K562 (cell line): Measurements from ENCODE around the gene NLRP12. TPM values are rescaled to one million over a fixed set of nuclear protein-coding genes. Genes with fewer than 3 reads are reported as not detected.

Experiments used
- ATAC-seq: fragments of 200-7000 bp; cut with Tn5 transposase; 3 replicates; pipeline ENCODE4 v1.9.1; 2020; ENCODE audit warnings: moderate library complexity
- BruUV-seq: library from RNA; stranded (reverse); fragments of 400-500 nt; replicated peaks from 2 replicates; lab custom pipeline; 2021; lab: Mats Ljungman, UMichigan
- CTCF ChIA-PET: fragments of 300-600 bp; formaldehyde crosslinking; extraction: SDS; loops from one replicate; lab custom pipeline; 2021; ENCODE audit warnings: low intra/inter-chr PET ratio; lab: Yijun Ruan, JAX
- POLR2A ChIA-PET: fragments of 300-600, 350-650 bp; sonication (Branson Sonifier 250); formaldehyde crosslinking; extraction: SDS; loops from one replicate; lab custom pipeline; 2021; ENCODE audit warnings: antibody characterized with exemption, inconsistent platforms; lab: Yijun Ruan, JAX
- DNase-seq, 4 experiments: peaks; one replicate each; pipeline versions ENCODE4 v3.0.0 to v3.0.0-alpha.2; 2011 to 2018; ENCODE audit warnings: low spot score in 3 of 4, mixed read lengths in 3 of 4; ENCODE audit errors: extremely low read depth in 1 of 4
- FAIRE-seq: peaks from 2 replicates; lab custom pipeline; 2011; peaks lifted over from hg19 to GRCh38; lab: Jason Lieb, UNC
- H2AFZ ChIP-seq: 2 replicates; pipeline ENCODE4 v1.6.0; 2011; ENCODE audit warnings: low read depth, low read length, control low read depth, inconsistent platforms
- H3K27ac ChIP-seq: fragments of 200-600 bp; 3 replicates; pipeline ENCODE4 v1.8.0; 2011; ENCODE audit warnings: low read depth, mild to moderate bottlenecking, control low read depth, inconsistent platforms, low read length, moderate library complexity, mixed read lengths; ENCODE audit errors: extremely low read depth
- H3K27me3 ChIP-seq, 2 experiments: fragments of 300-600 bp in 1 of 2; 2 replicates in 1 of 2; 3 replicates in 1 of 2; pipeline versions ENCODE4 v1.6.0 to v1.8.0; 2011; ENCODE audit warnings: inconsistent platforms in 2 of 2, low read length in 2 of 2, mild to moderate bottlenecking in 1 of 2, mixed read lengths in 1 of 2, moderate library complexity in 1 of 2; ENCODE audit not compliant: control insufficient read depth in 2 of 2, insufficient read depth in 2 of 2
- H3K36me3 ChIP-seq: fragments of 300-600 bp; 3 replicates; pipeline ENCODE4 v1.8.0; 2011; ENCODE audit warnings: mild to moderate bottlenecking, low read length, inconsistent platforms; ENCODE audit not compliant: control insufficient read depth, insufficient read depth
- H3K4me1 ChIP-seq, 2 experiments: fragments of 200-600 bp in 1 of 2; replicated peaks in 1 of 2; 2 replicates in 1 of 2; 3 replicates in 1 of 2; pipeline versions ENCODE4 v1.5.1 to v1.8.0; 2011; ENCODE audit warnings: inconsistent platforms in 2 of 2, low read length in 2 of 2, mild to moderate bottlenecking in 1 of 2, mixed read lengths in 1 of 2, moderate library complexity in 1 of 2; ENCODE audit not compliant: control insufficient read depth in 2 of 2, insufficient read depth in 2 of 2
- H3K4me2 ChIP-seq: 2 replicates; pipeline ENCODE4 v1.6.1; 2011; ENCODE audit warnings: low read length, control low read depth, inconsistent platforms, mixed read lengths; ENCODE audit not compliant: insufficient read depth
- H3K4me3 ChIP-seq: fragments of 200-600 bp; sonication (generic), shearing (Covaris generic); 2 replicates; pipeline ENCODE4 v1.5.1; 2016; ENCODE audit warnings: control low read depth, inconsistent platforms
- H3K79me2 ChIP-seq: fragments of 200-600 bp; 3 replicates; pipeline ENCODE4 v1.8.0; 2011; ENCODE audit warnings: low read length, inconsistent platforms; ENCODE audit not compliant: control insufficient read depth, insufficient read depth
- H3K9ac ChIP-seq, 2 experiments: 2 replicates each; pipeline versions ENCODE4 v1.6.0 to v1.6.1; 2011; ENCODE audit warnings: low read depth in 2 of 2, low read length in 2 of 2, control low read depth in 1 of 2, inconsistent platforms in 1 of 2, mild to moderate bottlenecking in 1 of 2, mixed read lengths in 1 of 2; ENCODE audit not compliant: insufficient read depth in 1 of 2
- H3K9me1 ChIP-seq: one replicate; pipeline ENCODE4 v1.6.0; 2011; ENCODE audit warnings: inconsistent platforms, mild to moderate bottlenecking, low read length, moderate library complexity; ENCODE audit not compliant: control insufficient read depth, insufficient read depth
- H3K9me3 ChIP-seq: replicated peaks from 2 replicates; pipeline ENCODE4 v1.5.1; 2011; ENCODE audit warnings: low read depth, low read length, inconsistent platforms; ENCODE audit not compliant: control insufficient read depth, insufficient read depth
- H4K20me1 ChIP-seq: replicated peaks from 2 replicates; pipeline ENCODE4 v1.6.1; 2011; ENCODE audit warnings: low read length, inconsistent platforms, mixed read lengths; ENCODE audit not compliant: control insufficient read depth, insufficient read depth
- BCL6 ChIP-seq: fragments of 250-450 bp; sonication (Bioruptor Pico); IDR thresholded peaks from 2 replicates; pipeline ENCODE4 v1.4.0; 2020
- CBX8 ChIP-seq: fragments of 200-600 bp; sonication (generic); IDR thresholded peaks from 2 replicates; pipeline ENCODE4 v1.6.1; 2012; ENCODE audit warnings: borderline replicate concordance, mixed run types, low read depth, mild to moderate bottlenecking, moderate library complexity, mixed read lengths, low read length, control low read depth, inconsistent platforms; ENCODE audit not compliant: poor library complexity, severe bottlenecking; ENCODE audit errors: extremely low read depth
- JUN ChIP-seq, 2 experiments: sonication (generic) in 1 of 2; formaldehyde crosslinking in 1 of 2; IDR thresholded peaks; 2 replicates each; pipeline versions ENCODE4 v1.6.1 to v1.8.0; 2012 to 2022; ENCODE audit warnings: borderline replicate concordance in 2 of 2, mild to moderate bottlenecking in 2 of 2, improper control_type of control experiment in 1 of 2, low read depth in 1 of 2, low read length in 1 of 2, missing genetic modification reagents in 1 of 2
- NBN ChIP-seq: fragments of 450-650 bp; IDR thresholded peaks from 2 replicates; pipeline ENCODE4 v1.6.1; 2016; ENCODE audit warnings: low read depth, mild to moderate bottlenecking
- NFXL1 ChIP-seq: fragments of 450-650 bp; formaldehyde crosslinking; IDR thresholded peaks from 2 replicates; pipeline ENCODE4 v1.4.0; 2021; ENCODE audit warnings: mild to moderate bottlenecking
- SRF ChIP-seq, 2 experiments: fragments of 250-450, 450-650 bp in 1 of 2; sonication (Bioruptor Pico) in 1 of 2; sonication (generic) in 1 of 2; formaldehyde crosslinking; IDR thresholded peaks; 2 replicates each; pipeline versions ENCODE4 v1.5.0 to v1.5.1; 2020 to 2022; ENCODE audit warnings: mild to moderate bottlenecking in 1 of 2, missing genetic modification reagents in 1 of 2
- SUPT5H ChIP-seq: fragments of 450-650 bp; IDR thresholded peaks from 2 replicates; pipeline ENCODE4 v1.6.1; 2016
- ZFX ChIP-seq: sonication (generic); formaldehyde crosslinking; IDR thresholded peaks from 2 replicates; pipeline ENCODE4 v1.8.0; 2022; ENCODE audit warnings: mild to moderate bottlenecking, missing genetic modification reagents, moderate library complexity
- ZNF830 ChIP-seq: fragments of 250-450 bp; sonication (Bioruptor Pico); IDR thresholded peaks from 2 replicates; pipeline ENCODE4 v1.5.0; 2021; ENCODE audit warnings: mild to moderate bottlenecking
- WGBS: fragments of 100-300 bp; shearing (Covaris generic); methylation state at CpG from one replicate; pipeline ENCODE4 v1.1.6; 2016; ENCODE audit warnings: low coverage, mixed read lengths; ENCODE audit not compliant: insufficient coverage; ENCODE audit errors: missing lambda C conversion rate; 5-methylcytosine and 5-hydroxymethylcytosine counted together
- in situ Hi-C: fragments of 300-500 bp; cut with MboI; formaldehyde crosslinking; loops from 4 replicates; pipeline ENCODE4 v1.15.0; 2018; ENCODE audit warnings: inconsistent platforms, mixed read lengths
- intact Hi-C: fragments of 100-400 bp; cut with micrococcal nuclease; formaldehyde crosslinking; loops from 2 replicates; pipeline ENCODE4 v1.14.2; 2022
- polyA plus RNA-seq, 8 experiments: library from polyadenylated mRNA; depleted of rRNA in 4 of 8; stranded (reverse) in 5 of 8; unstranded in 3 of 8; fragments of >200 nt; fragmentation: Nextera tagmentation in 2 of 8; fragmentation: Illumina TruSeq in 1 of 8; extraction: Ambion mirVana in 2 of 8; extraction: Trizol in 1 of 8; gene quantifications; 2 replicates each; pipeline versions ENCODE4 v1.2.1 to v1.2.3, GENCODE V29; 2011 to 2014; ENCODE audit warnings: inconsistent platforms in 1 of 8, missing spikeins in 1 of 8
- total RNA-seq, 7 experiments: library from RNA; depleted of rRNA in 6 of 7; stranded (reverse); fragments of >200 nt in 6 of 7; fragmentation: Illumina TruSeq in 2 of 7; extraction: Trizol in 2 of 7; gene quantifications; 2 replicates each; pipeline versions ENCODE4 v1.2.1 to v1.2.3, GENCODE V29; 2011 to 2021; ENCODE audit warnings: low replicate concordance in 1 of 7
- TF ChIP-seq, protein P1 (sequence below): fragments of 150-350 bp; conservative IDR thresholded peaks from 2 replicates; pipeline ENCODE4 v1.6.1; 2014; ENCODE audit warnings: low read length

NLRP12 gene
- total and polyA plus RNA-seq, 9 of the 15 experiments (the other 6 are each of a cell fraction or from before 2014, with no cell fraction given) = not detected

DNA sequence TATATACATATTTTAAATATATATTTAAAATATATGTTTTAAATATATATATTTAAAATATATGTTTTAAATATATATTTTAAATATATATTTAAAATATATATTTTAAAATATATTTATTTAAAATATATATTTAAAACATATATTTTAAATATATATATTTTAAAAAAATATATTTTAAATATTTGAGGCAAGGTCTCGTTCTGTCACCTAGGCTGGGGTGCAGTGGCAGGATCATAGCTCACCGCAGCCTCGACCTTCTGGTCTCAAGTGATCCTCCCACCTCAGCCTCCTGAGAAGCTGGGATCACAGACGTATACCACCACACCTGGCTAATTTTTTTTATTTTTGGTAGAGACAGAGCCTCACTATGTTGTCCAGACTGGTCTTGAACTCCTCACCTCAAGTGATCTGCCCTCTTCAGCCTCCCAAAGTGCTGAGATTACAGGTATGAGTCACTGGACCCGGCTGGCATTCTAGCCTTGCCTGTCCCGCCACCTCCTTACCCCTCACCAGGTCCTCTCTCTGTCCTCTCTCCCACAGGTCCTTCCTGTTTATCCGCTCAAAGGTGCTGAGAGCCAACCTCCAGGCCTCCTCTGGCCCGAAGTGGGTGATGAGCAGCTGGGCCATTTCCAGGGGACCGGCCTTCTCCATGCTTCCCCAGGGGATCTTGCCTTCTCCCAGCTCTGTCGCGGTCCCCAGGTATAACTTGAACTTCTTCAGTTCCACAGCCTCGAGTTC is 564 bp downstream of the NLRP12 start:
- WGBS = 12% methylated on average over 12 of the region's 12 CpGs

GRCh38 chr19:53819861-53820260 is 4.3 kb downstream of the NLRP12 start:
- in situ Hi-C loops = no loop called here
- Histone ChIP-seq H3K27ac (no peak overlapping the region), H4K20me1 (no peaks in the 10 kb centered on the region), H3K4me1 (no peaks in the 10 kb centered on the region; a peak in 1 of 5 replicates), H3K9me3 (no peaks in the 10 kb centered on the region), H3K79me2 (no peaks in the 10 kb centered on the region), H3K9me1 (no peaks in the 10 kb centered on the region), H2AFZ (no peak overlapping the region), H3K4me3 (no peak overlapping the region), H3K4me2 (no peak overlapping the region), H3K36me3 (no peaks in the 10 kb centered on the region), H3K9ac (no peak overlapping the region), H3K27me3 (peaks cover 0 to 14% of the 10 kb centered on the region in 2 experiments; a peak in 3 of 5 replicates)
- 0% methylated on average over 5 of the region's 5 CpGs for WGBS
- no peak for DNase-seq
- ATAC-seq = no peak
- ChIA-PET CTCF (no interaction called here), POLR2A (interaction anchor here (0.8 kb wide), 1 partner anchor 56 kb away, joined by 4 read pairs; no protein-coding TSS in a partner anchor)
- TF ChIP-seq SUPT5H (no peak), JUN (IDR thresholded peaks at IDR 0.05; ENCODE audit: borderline replicate concordance, low read depth, low read length) (no peak), JUN (CRISPR knock-in tag; IDR thresholded peaks at IDR 0.05; ENCODE audit: borderline replicate concordance) (no peak), NFXL1 (CRISPR knock-in tag) (no peak), ZNF830 (CRISPR knock-in tag) (no peak), NBN (no peak), ZFX (no peak), CBX8 (no peak), BCL6 (CRISPR knock-in tag) (no peak)
- TF ChIP-seq, protein P1, sequence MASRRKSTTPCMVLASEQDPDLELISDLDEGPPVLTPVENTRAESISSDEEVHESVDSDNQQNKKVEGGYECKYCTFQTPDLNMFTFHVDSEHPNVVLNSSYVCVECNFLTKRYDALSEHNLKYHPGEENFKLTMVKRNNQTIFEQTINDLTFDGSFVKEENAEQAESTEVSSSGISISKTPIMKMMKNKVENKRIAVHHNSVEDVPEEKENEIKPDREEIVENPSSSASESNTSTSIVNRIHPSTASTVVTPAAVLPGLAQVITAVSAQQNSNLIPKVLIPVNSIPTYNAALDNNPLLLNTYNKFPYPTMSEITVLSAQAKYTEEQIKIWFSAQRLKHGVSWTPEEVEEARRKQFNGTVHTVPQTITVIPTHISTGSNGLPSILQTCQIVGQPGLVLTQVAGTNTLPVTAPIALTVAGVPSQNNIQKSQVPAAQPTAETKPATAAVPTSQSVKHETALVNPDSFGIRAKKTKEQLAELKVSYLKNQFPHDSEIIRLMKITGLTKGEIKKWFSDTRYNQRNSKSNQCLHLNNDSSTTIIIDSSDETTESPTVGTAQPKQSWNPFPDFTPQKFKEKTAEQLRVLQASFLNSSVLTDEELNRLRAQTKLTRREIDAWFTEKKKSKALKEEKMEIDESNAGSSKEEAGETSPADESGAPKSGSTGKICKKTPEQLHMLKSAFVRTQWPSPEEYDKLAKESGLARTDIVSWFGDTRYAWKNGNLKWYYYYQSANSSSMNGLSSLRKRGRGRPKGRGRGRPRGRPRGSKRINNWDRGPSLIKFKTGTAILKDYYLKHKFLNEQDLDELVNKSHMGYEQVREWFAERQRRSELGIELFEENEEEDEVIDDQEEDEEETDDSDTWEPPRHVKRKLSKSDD = no peak
- intact Hi-C loops = no loop called here
- FAIRE-seq = no peak
- BruUV-seq = no TSS peak

More for the DNA sequence above, 564 bp downstream of the NLRP12 start:
- no peak overlapping the region for H2AFZ ChIP-seq
- H3K9ac ChIP-seq = peak overlapping the region in 1 of 2 experiments; percentile 64; a peak in 1 of 4 replicates
- no peak for TF ChIP-seq SRF (CRISPR knock-in tag; IDR thresholded peaks at IDR 0.05)
- no peaks in the 10 kb centered on the region for H3K9me1 ChIP-seq
- BruUV-seq = no TSS peak
- H3K9me3 ChIP-seq = no peaks in the 10 kb centered on the region
- H3K4me3 ChIP-seq = no peak overlapping the region
- H3K27ac ChIP-seq = no peak overlapping the region
- in situ Hi-C loops (no loop called here), intact Hi-C loops (no loop called here)
- H3K27me3 ChIP-seq = peaks cover 4 to 28% of the 10 kb centered on the region in 2 experiments; a peak in 3 of 5 replicates
- H3K4me1 ChIP-seq = no peaks in the 10 kb centered on the region; a peak in 1 of 5 replicates
- 0 out of 2 replicates have a peak overlapping the region, but pooled peaks have one; percentile 18 for H3K4me2 ChIP-seq
- DNase-seq (peak in 1 of 4 experiments; percentile 2), ATAC-seq (peak; percentile 50), FAIRE-seq (no peak)
- H3K79me2 ChIP-seq = no peaks in the 10 kb centered on the region
- ChIA-PET CTCF (no interaction called here), POLR2A (no interaction called here)
- H4K20me1 ChIP-seq = no peaks in the 10 kb centered on the region
- no peaks in the 10 kb centered on the region for H3K36me3 ChIP-seq
